Naive thymus-derived CD8-positive, alpha-beta T cell (primary cell): ENCODE data around the gene CYP24A1. TPM values are rescaled to one million over a fixed set of nuclear protein-coding genes. Genes with fewer than 3 reads are reported as not detected.

ENCODE experiments used
- ATAC-seq, 2 donors: fragments of 150-1000 bp; cut with Tn5 transposase in 1 of 2; sonication (Bioruptor Pico), chemical (Tn5 transposase) in 1 of 2; 1 replicate in 1 of 2; 2 replicates in 1 of 2; pipeline ENCODE4 v1.10.0; 2021; ENCODE audit warnings: mild to moderate bottlenecking in 2 of 2, moderate library complexity in 2 of 2
- POLR2A ChIA-PET: fragments of 350-600 bp; sonication (Branson Sonifier 250); formaldehyde crosslinking; loops from one replicate; lab custom pipeline; 2021; ENCODE audit warnings: antibody characterized with exemption; lab: Charles Lee
- DNase-seq, 10 donors: peaks; one replicate each; pipeline versions ENCODE4 v3.0.0 to v3.0.0-alpha.2; 2020 to 2022
- H3K27ac Mint-ChIP-seq, 10 donors: one replicate each; pipeline ENCODE4 v1.8.0; 2020 to 2022; ENCODE audit warnings: mild to moderate bottlenecking in 10 of 10, mixed read lengths in 10 of 10, moderate library complexity in 4 of 10, inconsistent platforms in 1 of 10
- H3K27me3 Mint-ChIP-seq, 5 donors: one replicate each; pipeline ENCODE4 v1.8.0; 2021 to 2022; ENCODE audit warnings: mixed read lengths in 5 of 5
- H3K36me3 Mint-ChIP-seq, 3 donors: one replicate each; pipeline ENCODE4 v1.8.0; 2020 to 2022; ENCODE audit warnings: mixed read lengths in 3 of 3, mild to moderate bottlenecking in 2 of 3, inconsistent platforms in 1 of 3
- H3K4me1 Mint-ChIP-seq, 4 donors: one replicate each; pipeline ENCODE4 v1.8.0; 2021 to 2022; ENCODE audit warnings: mixed read lengths in 4 of 4
- H3K4me3 Mint-ChIP-seq, 10 donors: one replicate each; pipeline ENCODE4 v1.8.0; 2020 to 2022; ENCODE audit warnings: mild to moderate bottlenecking in 10 of 10, mixed read lengths in 10 of 10, moderate library complexity in 6 of 10, inconsistent platforms in 1 of 10
- H3K9me3 Mint-ChIP-seq, 9 donors: one replicate each; pipeline ENCODE4 v1.8.0; 2020 to 2022; ENCODE audit warnings: mixed read lengths in 9 of 9, mild to moderate bottlenecking in 3 of 9, inconsistent platforms in 1 of 9, moderate library complexity in 1 of 9
- polyA plus RNA-seq, 3 donors: library from polyadenylated mRNA; unstranded; fragments of 300-500 nt; fragmentation: Illumina TruSeq; gene quantifications; one replicate each; pipeline ENCODE4 v1.2.3, GENCODE V29; 2021
- total RNA-seq, 8 experiments: library from RNA in 2 of 8; stranded (reverse) in 2 of 8; gene quantifications; one replicate each; pipeline ENCODE4 v1.2.3 and lab custom pipeline; 2021 to 2026

Gene CYP24A1
- total and polyA plus RNA-seq, 5 experiments from 2014 or later, result 0.47 TPM; not detected in 4

- DNase-seq, result no peak
- no peak for ATAC-seq
- Mint-ChIP-seq H3K27me3 (peaks cover 0 to 4% (median 0%) of the 10 kb centered on the region in 5 donors), H3K4me1 (peaks cover 0 to 3% (median 0%) of the 10 kb centered on the region in 4 donors), H3K4me3 (no peak overlapping the region), H3K9me3 (peaks cover 0 to 1% (median 0%) of the 10 kb centered on the region in 9 donors), H3K27ac (no peak overlapping the region), H3K36me3 (no peaks in the 10 kb centered on the region)
- POLR2A ChIA-PET, result interaction anchor here (0.6 to 1.1 kb wide), 3 partner anchors 51 to 1766 kb away, joined by 3 to 4 read pairs (median 3); no protein-coding TSS in a partner anchor
Measured at GRCh38 chr20:54200487-54201267, 26.9 kb upstream of the CYP24A1 start.

- POLR2A ChIA-PET, result interaction anchor here (0.9 to 1.1 kb wide), 2 partner anchors 8 to 51 kb away, joined by 3 read pairs; partner anchors contain the start of gene PFDN4
- H3K27me3 Mint-ChIP-seq, result peaks cover 0 to 6% (median 0%) of the 10 kb centered on the region in 5 donors
- DNase-seq, result peak; percentile 42 to 82 (median 65)
- H3K9me3 Mint-ChIP-seq, result peaks cover 0 to 1% (median 0%) of the 10 kb centered on the region in 9 donors
- peaks cover 0 to 3% (median 0%) of the 10 kb centered on the region in 4 donors for H3K4me1 Mint-ChIP-seq
- no peak overlapping the region for H3K27ac Mint-ChIP-seq
- H3K36me3 Mint-ChIP-seq, result no peaks in the 10 kb centered on the region
- no peak overlapping the region for H3K4me3 Mint-ChIP-seq
- peak; percentile 61 to 68 for ATAC-seq
Measured at GRCh38 chr20:54199721-54200176, 26.0 kb upstream of the CYP24A1 start.

- Mint-ChIP-seq H3K9me3 (peaks cover 0 to 1% (median 0%) of the 10 kb centered on the region in 9 donors), H3K36me3 (no peaks in the 10 kb centered on the region), H3K27ac (peak overlapping the region in 1 of 10 donors; percentile 21), H3K27me3 (peaks cover 0 to 6% (median 0%) of the 10 kb centered on the region in 5 donors), H3K4me1 (peaks cover 0 to 3% (median 0%) of the 10 kb centered on the region in 4 donors), H3K4me3 (no peak overlapping the region)
- DNase-seq, result no peak
- peak in 1 of 2 donors; percentile 6 for ATAC-seq
- POLR2A ChIA-PET, result interaction anchor here (0.9 to 1.1 kb wide), 2 partner anchors 9 to 50 kb away, joined by 3 read pairs; partner anchors contain the start of gene PFDN4
Measured at GRCh38 chr20:54199283-54199682, 25.5 kb upstream of the CYP24A1 start.

DNA sequence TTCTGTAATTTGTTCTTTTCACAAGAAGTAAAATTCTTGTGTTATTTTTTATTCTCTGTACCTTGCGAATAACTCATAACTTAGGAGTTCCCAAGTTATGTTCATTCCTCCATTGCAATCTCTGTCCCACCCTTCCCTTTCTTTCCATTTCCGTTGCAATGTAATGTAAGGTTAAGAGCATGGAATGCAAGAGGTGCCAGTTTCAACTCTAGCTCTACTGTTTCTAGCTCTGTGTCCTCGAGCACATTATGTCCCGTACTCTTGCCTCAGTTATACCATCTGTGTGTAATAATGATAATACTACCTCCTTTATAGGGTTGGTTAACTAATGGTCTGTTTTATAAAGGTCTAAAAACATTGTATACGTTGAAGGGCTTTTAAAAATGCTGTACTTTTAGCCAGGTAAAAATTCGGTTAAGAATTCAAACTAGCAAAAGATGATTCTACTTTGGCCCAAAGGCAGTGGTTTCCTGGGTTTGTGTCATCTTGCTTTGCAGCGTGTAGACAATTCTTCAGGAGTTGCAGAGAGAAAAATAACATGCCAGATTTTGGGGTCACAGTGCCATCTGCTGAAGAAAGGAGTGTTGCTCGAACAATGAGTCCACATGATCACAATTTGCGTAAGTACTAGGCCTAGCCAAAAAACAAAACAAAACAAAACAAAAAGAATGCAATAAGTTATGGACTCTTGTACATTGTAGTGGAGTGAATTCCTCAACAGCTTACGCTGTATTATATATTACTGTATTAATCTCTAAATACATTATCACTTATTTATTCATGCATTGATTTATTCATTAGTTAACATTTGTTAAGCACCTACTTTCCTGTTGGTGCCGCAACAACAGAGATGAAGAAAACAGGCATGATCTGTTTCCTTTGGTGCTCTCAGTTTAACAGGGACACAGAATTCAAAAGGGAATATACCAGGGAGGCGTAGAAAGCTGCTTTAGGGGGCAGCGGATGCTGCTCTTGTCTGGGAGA, 24.1 kb upstream of the CYP24A1 start:
- H3K27ac Mint-ChIP-seq, result peak overlapping the region in 3 of 10 donors; percentile 8 to 36 (median 9)
- no peak for ATAC-seq
- POLR2A ChIA-PET, result no interaction called here

DNA sequence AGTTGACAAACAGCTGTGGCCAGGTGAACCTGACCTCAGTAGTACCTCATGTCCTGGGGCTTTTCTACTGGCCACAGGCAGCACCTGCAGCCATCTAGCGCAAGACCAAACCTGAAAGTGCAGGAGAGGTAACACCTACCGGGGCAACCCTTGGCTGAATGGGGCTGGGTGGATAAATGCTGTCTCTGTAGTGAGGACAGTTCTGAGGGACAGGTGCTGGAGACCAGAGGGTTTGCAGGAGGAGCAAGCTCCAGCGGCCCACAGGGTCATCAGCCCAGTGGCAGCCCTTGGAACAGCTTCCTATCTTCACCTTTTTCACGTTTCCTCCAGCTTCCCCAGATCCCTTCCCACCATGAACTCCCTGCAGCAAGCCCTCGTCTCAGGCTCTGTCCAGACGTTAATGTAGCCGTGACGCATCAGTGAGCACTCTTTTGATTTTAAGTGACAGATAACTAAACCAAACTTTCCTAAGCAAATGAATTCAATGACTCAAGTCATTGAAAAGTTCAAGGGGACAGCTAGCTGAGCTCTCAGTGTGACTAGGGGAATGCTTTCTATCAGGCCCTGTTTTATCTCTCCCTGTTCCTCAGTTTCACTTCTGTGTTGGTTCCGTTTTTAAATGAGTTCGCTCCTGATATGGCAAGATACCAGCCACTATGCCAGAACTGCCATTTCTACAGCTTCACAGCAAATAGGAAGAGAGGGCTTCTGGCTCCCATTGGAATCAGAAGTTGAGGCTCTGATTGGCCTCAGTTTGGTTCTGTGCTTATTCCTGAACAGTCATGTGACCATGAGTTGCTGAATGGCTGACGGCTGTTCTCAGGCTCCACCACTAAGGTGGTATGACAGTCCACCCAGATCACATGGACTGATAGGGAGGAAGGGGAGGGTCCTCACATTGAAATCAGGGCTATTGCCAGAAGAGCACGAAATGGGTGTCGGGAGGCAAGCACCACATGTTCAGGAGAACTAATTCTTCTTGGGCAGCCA, 22.0 kb upstream of the CYP24A1 start:
- Mint-ChIP-seq H3K36me3 (no peaks in the 10 kb centered on the region), H3K27me3 (peaks cover 0 to 12% (median 8%) of the 10 kb centered on the region in 5 donors), H3K4me3 (no peak overlapping the region), H3K4me1 (peaks cover 0 to 3% (median 0%) of the 10 kb centered on the region in 4 donors), H3K9me3 (no peaks in the 10 kb centered on the region), H3K27ac (no peak overlapping the region)
- POLR2A ChIA-PET, result no interaction called here
- ATAC-seq (no peak), DNase-seq (no peak)

More for the DNA sequence above, 24.1 kb upstream of the CYP24A1 start:
- H3K27me3 Mint-ChIP-seq, result peaks cover 0 to 5% (median 0%) of the 10 kb centered on the region in 5 donors
- H3K36me3 Mint-ChIP-seq, result no peaks in the 10 kb centered on the region
- peaks cover 0 to 1% (median 0%) of the 10 kb centered on the region in 9 donors for H3K9me3 Mint-ChIP-seq
- H3K4me3 Mint-ChIP-seq, result no peak overlapping the region
- H3K4me1 Mint-ChIP-seq, result peaks cover 0 to 3% (median 0%) of the 10 kb centered on the region in 4 donors
- DNase-seq, result no peak

- Mint-ChIP-seq H3K4me1 (peaks cover 0 to 3% (median 0%) of the 10 kb centered on the region in 4 donors), H3K4me3 (no peak overlapping the region), H3K27me3 (peaks cover 0 to 14% (median 8%) of the 10 kb centered on the region in 5 donors), H3K36me3 (no peaks in the 10 kb centered on the region), H3K27ac (peak overlapping the region in 1 of 10 donors; percentile 65), H3K9me3 (no peaks in the 10 kb centered on the region)
- no peak for DNase-seq
- no peak for ATAC-seq
- POLR2A ChIA-PET, result no interaction called here
Measured at GRCh38 chr20:54194724-54195438, 21.1 kb upstream of the CYP24A1 start.

DNA sequence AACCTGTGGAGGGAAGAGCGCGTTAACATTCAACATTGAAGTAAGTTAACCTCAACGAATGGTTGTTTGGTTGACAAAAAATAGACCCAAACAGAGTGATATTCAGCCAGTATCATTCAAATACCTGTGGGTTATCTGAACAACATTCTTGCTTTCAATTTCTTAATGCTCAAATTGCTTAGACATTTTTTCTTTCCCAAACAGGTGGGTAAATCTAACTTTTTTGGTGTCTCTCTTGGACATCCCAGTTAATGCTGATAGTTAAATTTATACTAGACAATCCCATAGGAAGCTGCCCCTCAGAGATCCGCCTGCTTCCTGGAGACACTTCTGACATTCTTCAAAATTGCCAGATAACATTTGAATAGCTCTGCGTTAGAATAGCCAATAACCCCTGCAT, 20.0 kb upstream of the CYP24A1 start:
- H3K27ac Mint-ChIP-seq, result no peak overlapping the region
- no peaks in the 10 kb centered on the region for H3K36me3 Mint-ChIP-seq
- H3K4me1 Mint-ChIP-seq, result peaks cover 0 to 3% (median 0%) of the 10 kb centered on the region in 4 donors
- ATAC-seq (no peak), DNase-seq (no peak)
- H3K27me3 Mint-ChIP-seq, result peaks cover 0 to 14% (median 8%) of the 10 kb centered on the region in 5 donors
- H3K4me3 Mint-ChIP-seq, result no peak overlapping the region
- POLR2A ChIA-PET, result no interaction called here
- no peaks in the 10 kb centered on the region for H3K9me3 Mint-ChIP-seq

DNA sequence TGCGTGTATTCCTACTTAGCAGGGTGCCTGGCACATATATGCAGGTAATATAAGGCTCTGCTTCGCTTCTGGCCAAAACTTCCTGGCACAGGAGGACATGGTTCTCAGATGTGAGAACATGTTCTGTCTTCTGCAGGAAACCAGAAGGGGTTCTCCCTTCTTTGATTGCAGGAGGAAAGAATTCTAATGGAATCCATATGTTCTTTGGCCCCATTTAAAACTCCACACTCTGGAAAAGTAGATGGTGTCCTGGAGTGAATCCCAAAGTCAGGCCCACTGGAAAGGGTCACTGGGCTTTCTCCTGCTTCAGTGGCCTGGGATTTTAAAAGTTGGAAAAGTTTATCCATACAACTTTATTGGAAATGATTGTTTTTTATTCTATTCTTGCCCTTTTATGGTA, 16.4 kb upstream of the CYP24A1 start:
- POLR2A ChIA-PET, result no interaction called here
- Mint-ChIP-seq H3K9me3 (no peaks in the 10 kb centered on the region), H3K27ac (no peak overlapping the region), H3K36me3 (no peaks in the 10 kb centered on the region), H3K4me1 (peaks cover 0 to under 1% (median 0%) of the 10 kb centered on the region in 4 donors), H3K4me3 (no peak overlapping the region), H3K27me3 (peaks cover 1 to 27% (median 13%) of the 10 kb centered on the region in 5 donors)
- ATAC-seq (no peak), DNase-seq (no peak)

GRCh38 chr20:54189630-54190029, 15.8 kb upstream of the CYP24A1 start:
- ATAC-seq (no peak), DNase-seq (no peak)
- Mint-ChIP-seq H3K9me3 (no peaks in the 10 kb centered on the region), H3K36me3 (no peaks in the 10 kb centered on the region), H3K4me1 (peaks cover 0 to 4% (median 0%) of the 10 kb centered on the region in 4 donors), H3K4me3 (no peak overlapping the region), H3K27ac (no peak overlapping the region), H3K27me3 (peaks cover 1 to 33% (median 18%) of the 10 kb centered on the region in 5 donors)
- POLR2A ChIA-PET, result no interaction called here

DNA sequence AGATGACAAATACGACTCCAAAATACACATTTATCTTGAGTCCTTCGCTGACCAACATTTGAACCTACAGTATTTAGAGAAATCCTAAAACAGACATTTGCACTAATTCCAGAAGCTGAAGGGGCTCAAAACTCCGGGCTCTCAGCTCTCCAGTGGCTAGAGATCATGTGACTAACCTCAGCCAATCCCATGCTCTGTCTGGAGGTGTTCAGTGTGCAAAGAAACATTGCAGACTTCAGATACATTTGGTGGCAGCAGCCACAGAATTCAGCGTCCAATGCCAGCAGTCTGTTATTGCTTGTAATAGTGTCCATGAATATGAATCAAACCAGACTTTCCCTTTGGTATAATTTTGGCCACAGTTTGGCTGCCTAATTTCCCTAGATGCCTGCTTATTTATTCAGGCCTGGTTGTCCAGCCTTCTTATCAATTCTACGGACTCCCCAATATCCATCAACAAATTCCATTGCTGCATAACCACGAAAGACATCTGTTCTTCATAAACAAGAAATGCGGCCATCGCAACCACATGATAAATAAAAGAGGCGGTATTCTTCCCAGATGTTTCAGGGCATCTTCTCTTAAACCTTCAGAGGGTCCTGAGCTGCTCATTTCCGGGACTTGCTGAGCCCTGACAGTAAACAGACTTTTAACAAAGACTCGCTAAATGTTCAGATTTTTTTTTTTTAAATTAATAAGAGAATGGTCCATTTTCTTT, 14.5 kb upstream of the CYP24A1 start:
- no peaks in the 10 kb centered on the region for H3K9me3 Mint-ChIP-seq
- no peaks in the 10 kb centered on the region for H3K36me3 Mint-ChIP-seq
- peaks cover 0 to 4% (median 0%) of the 10 kb centered on the region in 4 donors for H3K4me1 Mint-ChIP-seq
- no peak overlapping the region for H3K4me3 Mint-ChIP-seq
- POLR2A ChIA-PET, result no interaction called here
- peaks cover 1 to 44% (median 20%) of the 10 kb centered on the region in 5 donors for H3K27me3 Mint-ChIP-seq
- DNase-seq (no peak), ATAC-seq (no peak)
- no peak overlapping the region for H3K27ac Mint-ChIP-seq
